Astrocyte (in vitro differentiated cells and primary cell): ENCODE data around the gene GNAT1.

Experiments used
- CTCF ChIP-seq: IDR thresholded peaks from 2 replicates; pipeline ENCODE4 v1.5.1; 2011; ENCODE audit warnings: low read depth, mild to moderate bottlenecking, inconsistent platforms, low read length, moderate library complexity; ENCODE audit not compliant: insufficient read depth
- EZH2 ChIP-seq: IDR thresholded peaks from 2 replicates; pipeline ENCODE4 v1.6.1; 2012; ENCODE audit warnings: mild to moderate bottlenecking, low read length, inconsistent platforms; ENCODE audit not compliant: insufficient read depth

GRCh38 chr3:50155491-50155878 lies 35.9 kb upstream of the GNAT1 start:
- TF ChIP-seq CTCF, result no peak
- TF ChIP-seq EZH2, result no peak
